ENCODE measurements around the gene PPM1H.

Gene PPM1H

GRCh38 chr12:62789851-62790250 is 145.1 kb downstream of the PPM1H start:
- DNase-seq (ENCODE audit: low read depth) = no peak
- H3K4me3 ChIP-seq (ENCODE audit: control insufficient read depth, low read depth, low read length) = no peak overlapping the region
- TF ChIP-seq CTCF (conservative IDR thresholded peaks at IDR 0.05; ENCODE audit: control insufficient read depth, insufficient read depth, low read depth, low read length) = no peak

- no peak overlapping the region for H3K4me3 ChIP-seq (ENCODE audit: control insufficient read depth, low read depth, low read length)
- no peak for TF ChIP-seq CTCF (conservative IDR thresholded peaks at IDR 0.05; ENCODE audit: control insufficient read depth, insufficient read depth, low read depth, low read length)
- no peak for DNase-seq (ENCODE audit: low read depth)
These were observed 147.3 kb downstream of the PPM1H start for GRCh38 chr12:62787611-62788010.

GRCh38 chr12:62787023-62787422 is 147.9 kb downstream of the PPM1H start:
- H3K4me3 ChIP-seq (ENCODE audit: control insufficient read depth, low read depth, low read length) = no peak overlapping the region
- TF ChIP-seq CTCF (conservative IDR thresholded peaks at IDR 0.05; ENCODE audit: control insufficient read depth, insufficient read depth, low read depth, low read length) = no peak
- DNase-seq (ENCODE audit: low read depth) = no peak

- no peak for TF ChIP-seq CTCF (conservative IDR thresholded peaks at IDR 0.05; ENCODE audit: control insufficient read depth, insufficient read depth, low read depth, low read length)
- peak; percentile 96 for DNase-seq (ENCODE audit: low read depth)
- H3K4me3 ChIP-seq (ENCODE audit: control insufficient read depth, low read depth, low read length) = no peak overlapping the region
These were observed 148.9 kb downstream of the PPM1H start for GRCh38 chr12:62785941-62786559.

- no peak for DNase-seq (ENCODE audit: low read depth)
- H3K4me3 ChIP-seq (ENCODE audit: control insufficient read depth, low read depth, low read length) = no peak overlapping the region
- no peak for TF ChIP-seq CTCF (conservative IDR thresholded peaks at IDR 0.05; ENCODE audit: control insufficient read depth, insufficient read depth, low read depth, low read length)
These were observed 150.4 kb downstream of the PPM1H start for GRCh38 chr12:62784576-62784975.

- no peak overlapping the region for H3K4me3 ChIP-seq (ENCODE audit: control insufficient read depth, low read depth, low read length)
- DNase-seq (ENCODE audit: low read depth) = no peak
- no peak for TF ChIP-seq CTCF (conservative IDR thresholded peaks at IDR 0.05; ENCODE audit: control insufficient read depth, insufficient read depth, low read depth, low read length)
These were observed 151.1 kb downstream of the PPM1H start for GRCh38 chr12:62783881-62784280.
